T47D (cell line): ENCODE data around the gene MFNG.
A peak's percentile ranks its signal among the peaks of the same experiment; 100 is the strongest.

ENCODE experiments used
- DNase-seq, 2 experiments: peaks; one replicate each; pipeline versions ENCODE4 v3.0.0 to v3.0.0-alpha.2; 2011 to 2012; ENCODE audit warnings: low read depth in 1 of 2, low spot score in 1 of 2
- JUND ChIP-seq: IDR thresholded peaks from 2 replicates; pipeline ENCODE4 v1.6.1; 2012; ENCODE audit warnings: low read depth
- in situ Hi-C: cut with HindIII; loops from 2 replicates; pipeline ENCODE4 v1.10.0; 2016; ENCODE audit warnings: low sequenced_read_pairs, low pct_unique_long_range_greater_than_20kb

Gene MFNG

DNA sequence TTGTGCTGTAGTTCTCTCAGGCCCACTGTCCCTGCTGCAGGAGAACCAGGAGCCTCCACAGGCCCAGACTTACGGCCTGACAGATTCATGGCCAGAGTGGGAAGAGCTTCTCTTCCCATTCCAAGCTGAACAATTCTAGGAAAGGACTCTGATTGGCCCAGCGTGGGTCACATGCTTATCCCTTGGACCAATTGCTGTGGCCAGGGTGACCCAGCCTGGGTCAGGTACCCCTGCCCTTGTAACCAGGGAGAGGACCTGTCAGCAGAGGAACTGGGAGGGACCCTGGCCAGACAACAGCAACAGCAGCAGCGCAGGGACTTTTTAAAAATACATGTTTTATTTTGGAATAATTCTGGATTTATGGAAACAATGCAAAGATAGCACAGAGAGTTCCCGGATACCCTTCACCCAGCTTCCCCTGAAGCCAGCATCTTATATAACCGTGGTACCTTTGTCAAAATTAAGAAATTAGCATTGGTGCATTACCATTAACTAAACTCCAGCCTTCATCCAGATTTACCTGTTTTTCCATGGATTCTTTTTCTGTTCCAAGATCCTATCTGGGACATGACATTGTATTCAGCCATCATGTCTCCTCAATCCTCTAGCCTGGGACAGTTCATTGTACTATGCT, 50.1 kb downstream of the MFNG start:
- in situ Hi-C loops, result no loop called here
- no peak for TF ChIP-seq JUND
- DNase-seq, result no peak

- TF ChIP-seq JUND, result no peak
- in situ Hi-C loops, result no loop called here
- no peak for DNase-seq
Measured at GRCh38 chr22:37433786-37434185, 52.4 kb downstream of the MFNG start.

DNA sequence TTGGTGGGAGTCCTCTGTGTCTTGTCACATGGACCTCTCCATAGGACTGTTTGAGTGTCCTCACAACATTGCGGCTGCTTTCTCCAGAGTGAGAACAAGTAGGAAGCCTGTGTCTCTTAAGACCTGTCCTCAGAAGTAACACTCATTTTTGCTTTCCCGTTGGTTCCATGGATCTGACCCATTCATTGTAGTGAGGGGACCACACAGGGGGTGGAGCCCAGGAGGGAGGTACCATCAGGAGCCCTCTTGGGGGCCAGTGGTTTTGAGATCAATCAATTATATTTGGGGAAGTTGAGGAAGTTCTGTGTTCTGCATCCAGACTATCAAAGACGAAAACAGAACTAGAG, 53.5 kb downstream of the MFNG start:
- no peak for DNase-seq
- TF ChIP-seq JUND, result no peak
- in situ Hi-C loops, result no loop called here

GRCh38 chr22:37431801-37432707, 54.1 kb downstream of the MFNG start:
- in situ Hi-C loops, result no loop called here
- no peak for TF ChIP-seq JUND
- DNase-seq, result no peak

DNA sequence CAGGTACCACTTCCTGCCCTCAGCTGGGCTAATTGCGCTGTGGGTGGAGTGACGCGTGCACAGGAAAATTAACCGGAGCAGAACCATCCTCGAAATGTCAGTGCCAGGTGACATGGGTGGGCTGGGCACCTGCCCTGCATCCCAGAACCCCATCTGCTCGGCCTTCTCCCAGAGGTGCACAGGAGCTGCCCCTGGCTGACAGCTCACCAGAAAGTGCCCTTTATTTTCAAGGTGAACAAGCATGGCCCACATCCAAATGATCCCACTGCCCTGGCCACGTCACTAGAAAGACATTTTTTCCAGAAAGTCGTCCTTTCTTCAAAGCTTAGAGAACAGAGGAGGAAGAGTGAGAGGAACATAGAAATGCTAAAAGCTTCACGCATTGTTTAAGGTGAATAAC, 54.8 kb downstream of the MFNG start:
- DNase-seq, result no peak
- TF ChIP-seq JUND, result no peak
- in situ Hi-C loops, result no loop called here

GRCh38 chr22:37430941-37431340, 55.2 kb downstream of the MFNG start:
- no peak for DNase-seq
- TF ChIP-seq JUND, result no peak
- in situ Hi-C loops, result no loop called here

GRCh38 chr22:37428649-37429586, 57.3 kb downstream of the MFNG start:
- DNase-seq, result peak; percentile 33 to 35
- in situ Hi-C loops, result no loop called here
- TF ChIP-seq JUND, result no peak

- no peak for TF ChIP-seq JUND
- no peak for DNase-seq
- in situ Hi-C loops, result no loop called here
Measured at GRCh38 chr22:37427711-37428635, 58.2 kb downstream of the MFNG start.

DNA sequence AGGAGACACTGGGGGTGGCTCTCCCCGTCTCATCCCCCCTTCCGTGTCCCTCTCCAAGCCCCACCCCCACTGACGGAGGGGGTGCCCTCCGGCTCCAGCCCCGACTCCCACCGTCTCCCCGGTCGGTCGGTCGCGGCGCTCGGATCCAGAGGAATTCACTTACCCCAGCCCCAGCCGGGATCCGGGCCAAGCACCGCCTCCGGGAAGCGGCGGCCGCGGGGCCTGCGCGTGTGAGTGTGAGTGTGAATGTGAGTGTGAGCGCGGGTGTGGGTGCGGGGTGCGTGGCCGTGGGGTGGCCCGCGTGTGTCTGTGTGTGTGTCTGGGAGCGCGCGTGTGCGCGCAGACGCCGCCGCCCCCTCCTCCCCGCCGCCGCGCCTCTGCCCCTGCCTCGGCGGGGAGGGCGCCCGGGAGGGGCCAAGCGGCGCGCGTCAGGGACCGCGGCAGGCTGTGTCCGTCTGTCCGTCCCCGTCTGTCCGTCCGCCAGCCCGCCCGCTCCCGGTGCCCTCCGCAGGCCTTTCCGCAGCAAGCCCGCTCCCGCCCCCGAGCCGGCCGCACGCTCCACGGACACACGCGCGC, 59.0 kb downstream of the MFNG start, which contains the start of gene ELFN2:
TSS of gene ELFN2 (minus strand) at position 345 of the 576 bp plus-strand sequence. CDS start 51,945 bp downstream, outside the sequence.
- in situ Hi-C loops, result no loop called here

GRCh38 chr22:37426706-37427134, 59.5 kb downstream of the MFNG start:
- TF ChIP-seq JUND, result no peak
- in situ Hi-C loops, result no loop called here

More for the DNA sequence above, 59.0 kb downstream of the MFNG start, which contains the start of gene ELFN2:
- DNase-seq, result no peak
- no peak for TF ChIP-seq JUND

More at GRCh38 chr22:37426706-37427134, 59.5 kb downstream of the MFNG start:
- no peak for DNase-seq
